Activated gamma-delta T cell (primary cell): Measurements from ENCODE around the gene TRIO.

Experiments used
- DNase-seq: peaks from one replicate; lab custom pipeline; 2025; lab: John Stamatoyannopoulos, UW

Gene TRIO

GRCh38 chr5:14394365-14394764 is 251.2 kb downstream of the TRIO start:
- DNase-seq: no peak

- no peak for DNase-seq
These were observed 252.3 kb downstream of the TRIO start for GRCh38 chr5:14395411-14395810.

DNA sequence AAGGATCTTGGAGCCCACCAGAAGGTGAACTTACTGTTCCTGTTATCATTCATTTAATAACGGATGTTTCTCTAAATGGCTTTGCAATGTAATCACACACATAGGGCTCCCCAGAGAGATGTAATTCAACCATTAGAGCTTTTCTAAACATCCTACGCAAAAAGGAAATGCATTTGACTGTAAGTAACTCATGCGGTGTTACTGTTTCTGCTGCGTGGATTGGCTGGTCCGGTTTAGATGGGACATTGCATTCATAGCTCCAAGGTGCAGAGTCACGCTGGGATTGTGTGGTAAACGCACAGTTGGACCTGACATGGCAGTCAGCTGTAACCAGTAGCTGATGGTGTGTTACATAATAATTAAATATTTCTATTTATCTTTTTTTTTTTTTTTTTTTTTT is 252.9 kb downstream of the TRIO start:
- DNase-seq: no peak

GRCh38 chr5:14396737-14397136 is 253.6 kb downstream of the TRIO start:
- DNase-seq: no peak

DNA sequence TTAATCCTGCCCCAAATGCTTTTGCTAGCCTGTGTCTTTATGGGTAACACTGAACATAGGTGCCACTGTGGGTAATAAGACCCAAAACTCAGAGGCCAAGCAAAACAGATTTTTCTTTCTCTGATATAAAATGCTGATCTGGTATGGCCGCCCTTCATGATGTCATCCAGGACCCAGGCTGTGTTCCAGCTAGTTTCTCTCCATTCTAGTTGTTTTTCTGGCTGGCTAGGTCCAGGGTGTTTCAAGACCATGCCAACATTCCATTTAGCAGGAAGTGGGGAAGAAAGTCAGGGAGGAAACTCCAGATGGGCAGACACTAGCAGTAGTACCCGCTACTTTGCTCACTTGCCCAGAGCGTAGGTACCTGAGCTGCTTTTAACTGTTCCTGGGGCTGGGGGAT is 254.6 kb downstream of the TRIO start:
- DNase-seq: no peak

DNA sequence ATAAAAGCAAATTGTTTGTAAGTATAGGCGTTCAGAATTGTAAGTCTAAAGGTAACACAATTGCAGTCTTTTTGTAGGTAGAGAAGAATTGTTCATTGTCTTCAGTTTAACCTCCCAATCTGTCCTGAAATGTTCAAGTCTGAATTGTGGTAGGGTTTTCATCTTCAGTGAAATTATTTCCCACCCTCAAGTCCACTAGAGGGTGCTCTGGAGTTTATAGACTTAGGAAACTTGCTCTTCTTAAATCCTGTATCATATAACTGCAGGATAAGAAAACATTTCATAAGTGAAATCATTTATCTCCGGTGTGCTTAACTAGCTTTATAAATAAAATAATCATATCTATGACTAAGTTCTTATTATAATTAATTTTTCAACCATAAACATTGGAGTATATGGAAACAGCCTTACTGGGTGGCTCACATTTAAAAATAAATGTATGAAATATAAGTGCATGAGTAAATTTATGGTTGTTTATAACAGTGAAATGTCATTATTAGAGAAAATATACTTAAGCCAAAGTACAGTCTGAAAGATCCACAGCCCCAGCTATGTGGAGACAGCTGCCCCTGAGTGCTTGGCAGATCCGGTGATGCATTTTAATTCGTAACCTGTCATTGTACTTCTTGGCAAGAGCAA is 256.0 kb downstream of the TRIO start:
- DNase-seq: no peak

- DNase-seq: no peak
These were observed 256.9 kb downstream of the TRIO start for GRCh38 chr5:14400085-14400484.

DNA sequence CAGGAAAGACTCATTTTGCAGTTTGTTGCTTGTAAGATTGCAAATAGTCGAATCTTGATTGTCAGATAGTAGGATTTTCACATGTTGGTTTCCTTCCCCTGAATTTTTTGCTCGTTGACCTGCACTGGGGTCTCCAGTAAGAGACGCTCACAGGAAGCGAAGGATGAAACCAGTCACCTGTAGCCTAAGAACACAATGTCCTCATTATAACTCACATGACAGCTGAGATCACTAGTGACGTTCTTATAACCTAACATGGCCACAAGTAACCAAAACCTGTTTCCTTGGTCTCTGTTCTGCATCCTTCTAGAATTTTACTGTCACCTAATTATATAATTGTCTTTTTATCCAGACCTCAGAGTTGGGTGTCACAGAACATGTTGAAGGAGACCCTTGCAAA is 257.5 kb downstream of the TRIO start:
- DNase-seq: no peak

- no peak for DNase-seq
These were observed 258.5 kb downstream of the TRIO start for GRCh38 chr5:14401639-14402038.

GRCh38 chr5:14402424-14402823 is 259.3 kb downstream of the TRIO start:
- no peak for DNase-seq

GRCh38 chr5:14404780-14405179 is 261.6 kb downstream of the TRIO start:
- no peak for DNase-seq

DNA sequence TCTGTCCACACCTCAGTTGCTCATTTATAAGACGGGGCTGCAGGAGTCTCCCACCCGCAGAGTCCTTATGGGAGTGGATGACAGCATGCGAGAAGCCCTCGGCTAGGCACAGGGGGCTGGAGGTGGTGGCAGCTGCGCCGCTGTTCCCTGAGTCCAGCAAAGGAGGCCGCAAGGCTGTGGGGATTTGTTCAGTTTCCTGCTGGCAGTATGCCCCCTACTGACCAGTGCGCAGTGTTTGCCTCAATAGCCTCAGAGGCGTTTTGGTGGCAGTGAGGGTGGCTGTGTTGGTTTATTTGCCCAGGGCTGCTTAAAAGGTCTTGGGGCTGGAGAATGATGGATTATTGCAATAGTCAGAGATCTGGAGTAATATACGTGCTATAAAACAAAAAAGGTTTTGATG is 262.1 kb downstream of the TRIO start:
- DNase-seq: no peak

- no peak for DNase-seq
These were observed 262.8 kb downstream of the TRIO start for GRCh38 chr5:14405706-14406553.

- DNase-seq: no peak
These were observed 263.4 kb downstream of the TRIO start for GRCh38 chr5:14406554-14406849.

- DNase-seq: no peak
These were observed 263.9 kb downstream of the TRIO start for GRCh38 chr5:14407051-14407450.

DNA sequence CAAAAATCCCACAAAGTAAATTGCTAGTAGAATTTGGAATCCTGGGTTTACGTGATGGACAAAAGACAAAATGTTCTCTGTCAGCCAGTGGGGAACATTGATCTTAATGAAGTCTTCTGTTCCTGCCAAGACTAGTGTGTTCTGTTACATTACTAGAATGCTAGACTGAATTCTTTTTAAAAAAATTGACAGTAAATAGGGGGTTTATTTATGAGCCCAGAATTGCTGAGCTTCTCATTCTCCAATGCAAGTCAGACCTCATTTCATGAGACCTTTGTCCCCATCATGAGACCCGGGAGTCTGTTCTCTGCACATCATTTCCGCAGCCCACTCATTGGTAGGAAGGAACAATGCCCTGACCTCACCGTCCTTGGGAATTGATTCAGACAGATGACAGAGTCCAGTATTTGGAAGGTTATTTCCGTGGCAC is 264.6 kb downstream of the TRIO start:
- no peak for DNase-seq

GRCh38 chr5:14408969-14409586 is 265.9 kb downstream of the TRIO start:
- DNase-seq: no peak

DNA sequence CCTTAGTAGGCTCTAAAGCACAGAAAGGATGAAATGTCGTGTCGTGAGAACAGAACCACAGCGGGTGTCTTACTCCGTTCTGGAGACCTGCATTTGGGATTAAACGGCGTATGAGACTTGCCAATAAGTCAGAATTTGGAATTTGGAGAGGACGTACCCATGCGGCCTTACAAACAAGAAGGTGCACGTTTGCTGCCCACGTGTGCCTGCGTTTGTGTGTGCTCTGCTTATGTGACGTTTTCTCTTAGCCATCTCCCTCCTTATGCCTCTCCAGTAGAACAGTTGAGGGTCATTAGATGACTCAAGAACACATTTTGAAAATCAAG is 266.9 kb downstream of the TRIO start:
- no peak for DNase-seq

- DNase-seq: no peak
These were observed 267.5 kb downstream of the TRIO start for GRCh38 chr5:14410394-14411201.

GRCh38 chr5:14411216-14411615 is 268.1 kb downstream of the TRIO start:
- DNase-seq: no peak

DNA sequence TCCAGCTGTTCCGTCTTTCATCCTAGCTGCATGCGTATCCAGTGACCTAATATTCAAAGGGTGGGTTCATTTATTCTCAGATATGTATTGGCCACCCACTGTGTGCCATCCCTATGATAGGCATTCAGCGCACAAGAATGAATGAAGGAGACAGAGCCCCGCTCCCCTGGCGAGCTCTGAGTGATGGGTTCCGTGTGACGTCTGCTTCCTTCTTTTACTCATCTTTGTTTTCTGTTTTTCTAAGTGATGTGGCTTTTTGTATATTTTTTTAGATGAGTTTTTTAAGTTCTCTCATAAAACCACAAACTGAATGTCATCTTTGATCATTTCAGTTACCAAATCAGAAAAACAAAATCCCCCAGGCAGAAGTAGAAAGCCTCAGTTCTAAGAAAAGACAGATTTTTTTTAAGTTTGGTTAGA is 270.2 kb downstream of the TRIO start:
- DNase-seq: no peak

GRCh38 chr5:14414007-14414406 is 270.9 kb downstream of the TRIO start:
- no peak for DNase-seq

GRCh38 chr5:14414656-14415023 is 271.5 kb downstream of the TRIO start:
- no peak for DNase-seq
